Mesenchymal stem cell (in vitro differentiated cells and primary cell): ENCODE results near the gene RAB33B.

Experiments used
- DNase-seq: peaks from one replicate; pipeline ENCODE4 v3.0.0-alpha.2; 2013
- H2AFZ ChIP-seq: one replicate; pipeline ENCODE4 v1.6.1; 2013; ENCODE audit warnings: low read depth, mild to moderate bottlenecking, control low read depth, inconsistent platforms, low read length, moderate library complexity
- H2AK5ac ChIP-seq: 2 replicates; pipeline ENCODE4 v1.6.1; 2013; ENCODE audit warnings: low read length, moderate library complexity, mild to moderate bottlenecking, inconsistent platforms; ENCODE audit not compliant: severe bottlenecking
- H2BK120ac ChIP-seq: one replicate; pipeline ENCODE4 v1.6.1; 2013; ENCODE audit warnings: low read depth, mild to moderate bottlenecking, inconsistent platforms, low read length, moderate library complexity
- H2BK12ac ChIP-seq, 2 experiments: one replicate each; pipeline ENCODE4 v1.6.1; 2013; ENCODE audit warnings: inconsistent platforms in 2 of 2, low read length in 2 of 2, mild to moderate bottlenecking in 2 of 2, moderate library complexity in 2 of 2, control low read depth in 1 of 2
- H2BK15ac ChIP-seq: one replicate; pipeline ENCODE4 v1.6.1; 2013; ENCODE audit warnings: mild to moderate bottlenecking, low read depth, inconsistent platforms; ENCODE audit not compliant: poor library complexity, severe bottlenecking
- H2BK5ac ChIP-seq: 2 replicates; pipeline ENCODE4 v1.6.1; 2013; ENCODE audit warnings: low read depth, mild to moderate bottlenecking, low read length, control low read depth, inconsistent platforms; ENCODE audit not compliant: poor library complexity, severe bottlenecking
- H3K14ac ChIP-seq, 2 experiments: one replicate each; pipeline ENCODE4 v1.6.1; 2013; ENCODE audit warnings: inconsistent platforms in 2 of 2, low read length in 2 of 2, control low read depth in 1 of 2, mild to moderate bottlenecking in 1 of 2, moderate library complexity in 1 of 2
- H3K18ac ChIP-seq, 2 experiments: one replicate each; pipeline ENCODE4 v1.6.1; 2013; ENCODE audit warnings: inconsistent platforms in 2 of 2, low read length in 2 of 2, control low read depth in 1 of 2, low read depth in 1 of 2, mild to moderate bottlenecking in 1 of 2
- H3K23ac ChIP-seq, 2 experiments: one replicate each; pipeline ENCODE4 v1.6.1; 2013; ENCODE audit warnings: inconsistent platforms in 2 of 2, low read length in 2 of 2, mild to moderate bottlenecking in 2 of 2, moderate library complexity in 2 of 2, control low read depth in 1 of 2
- H3K27ac ChIP-seq: 2 replicates; pipeline ENCODE4 v1.5.1; 2013; ENCODE audit warnings: mild to moderate bottlenecking, moderate library complexity, low read length, control low read depth, inconsistent platforms; ENCODE audit not compliant: poor library complexity, severe bottlenecking
- H3K27me3 ChIP-seq, 2 experiments: 2 replicates each; pipeline versions ENCODE4 v1.6.1 to v1.7.0; 2013; ENCODE audit warnings: low read length in 2 of 2, mild to moderate bottlenecking in 2 of 2, moderate library complexity in 2 of 2, control low read depth in 1 of 2, inconsistent platforms in 1 of 2; ENCODE audit not compliant: control insufficient read depth in 1 of 2, insufficient read depth in 1 of 2
- H3K36me3 ChIP-seq, 2 experiments: 2 replicates each; pipeline versions ENCODE4 v1.6.1 to v1.7.0; 2013; ENCODE audit warnings: low read length in 2 of 2, control low read depth in 1 of 2, inconsistent platforms in 1 of 2, low read depth in 1 of 2, mild to moderate bottlenecking in 1 of 2; ENCODE audit not compliant: insufficient read depth in 2 of 2, control insufficient read depth in 1 of 2
- H3K4ac ChIP-seq, 2 experiments: one replicate each; pipeline ENCODE4 v1.6.1; 2013; ENCODE audit warnings: inconsistent platforms in 2 of 2, low read length in 2 of 2, mild to moderate bottlenecking in 2 of 2, moderate library complexity in 2 of 2, control low read depth in 1 of 2, low read depth in 1 of 2
- H3K4me1 ChIP-seq: 2 replicates; pipeline ENCODE4 v1.6.1; 2013; ENCODE audit warnings: low read depth, low read length, control low read depth; ENCODE audit not compliant: control insufficient read depth, insufficient read depth
- H3K4me2 ChIP-seq: 2 replicates; pipeline ENCODE4 v1.6.1; 2013; ENCODE audit warnings: low read length, mild to moderate bottlenecking, inconsistent platforms; ENCODE audit not compliant: poor library complexity, severe bottlenecking
- H3K4me3 ChIP-seq, 2 experiments: 2 replicates each; pipeline versions ENCODE4 v1.5.1 to v1.7.0; 2013; ENCODE audit warnings: low read length in 2 of 2, mild to moderate bottlenecking in 2 of 2, control low read depth in 1 of 2, low read depth in 1 of 2; ENCODE audit not compliant: insufficient read depth in 1 of 2
- H3K79me1 ChIP-seq: replicated peaks from 2 replicates; pipeline ENCODE4 v1.6.1; 2013; ENCODE audit warnings: mild to moderate bottlenecking, control low read depth, low read length, inconsistent platforms; ENCODE audit not compliant: poor library complexity, severe bottlenecking
- H3K9ac ChIP-seq: 2 replicates; pipeline ENCODE4 v1.7.0; 2013; ENCODE audit warnings: mild to moderate bottlenecking, low read length, moderate library complexity
- H3K9me3 ChIP-seq: 2 replicates; pipeline ENCODE4 v1.7.0; 2013; ENCODE audit warnings: mild to moderate bottlenecking, low read length; ENCODE audit not compliant: control insufficient read depth
- H4K8ac ChIP-seq: one replicate; pipeline ENCODE4 v1.6.1; 2013; ENCODE audit warnings: inconsistent platforms, mild to moderate bottlenecking, low read length, moderate library complexity
- H4K91ac ChIP-seq: one replicate; pipeline ENCODE4 v1.6.1; 2013; ENCODE audit warnings: mild to moderate bottlenecking, low read length, inconsistent platforms
- WGBS: methylation state at CpG from one replicate; pipeline ENCODE4 v1.1.7; 2013; ENCODE audit warnings: mixed read lengths; 5-methylcytosine and 5-hydroxymethylcytosine counted together

The RAB33B gene

GRCh38 chr4:139501527-139501926, 47.6 kb downstream of the RAB33B start:
- H2BK12ac ChIP-seq: no peak overlapping the region
- no peak overlapping the region for H3K18ac ChIP-seq
- no peak overlapping the region for H3K14ac ChIP-seq
- no peak overlapping the region for H3K9ac ChIP-seq
- no peak overlapping the region for H4K91ac ChIP-seq
- no peak overlapping the region for H2AK5ac ChIP-seq
- no peaks in the 10 kb centered on the region for H3K79me1 ChIP-seq
- no peak overlapping the region for H3K4me3 ChIP-seq
- H3K9me3 ChIP-seq: no peaks in the 10 kb centered on the region
- no peak overlapping the region for H2BK5ac ChIP-seq
- H3K27ac ChIP-seq: no peak overlapping the region
- H3K4me1 ChIP-seq: no peaks in the 10 kb centered on the region
- peaks cover 4 to 16% of the 10 kb centered on the region in 2 experiments for H3K36me3 ChIP-seq
- no peak for DNase-seq
- H2BK15ac ChIP-seq: no peak overlapping the region
- no peaks in the 10 kb centered on the region for H3K27me3 ChIP-seq
- H3K23ac ChIP-seq: no peak overlapping the region
- no peak overlapping the region for H3K4me2 ChIP-seq
- H2AFZ ChIP-seq: no peak overlapping the region
- no peak overlapping the region for H3K4ac ChIP-seq
- 83% methylated on average over 6 of the region's 6 CpGs for WGBS
- no peak overlapping the region for H2BK120ac ChIP-seq
- H4K8ac ChIP-seq: no peak overlapping the region

- Histone ChIP-seq H2AK5ac (no peak overlapping the region), H3K27me3 (no peaks in the 10 kb centered on the region), H3K14ac (no peak overlapping the region), H3K9ac (no peak overlapping the region), H3K79me1 (peaks cover 1% of the 10 kb centered on the region), H4K91ac (no peak overlapping the region), H3K18ac (no peak overlapping the region), H2BK15ac (no peak overlapping the region), H3K27ac (no peak overlapping the region), H3K23ac (no peak overlapping the region), H2BK5ac (no peak overlapping the region), H3K4me3 (no peak overlapping the region), H4K8ac (no peak overlapping the region), H2BK120ac (no peak overlapping the region), H3K4me2 (no peak overlapping the region), H2AFZ (no peak overlapping the region), H2BK12ac (no peak overlapping the region), H3K36me3 (peaks cover 9 to 23% of the 10 kb centered on the region in 2 experiments), H3K4ac (no peak overlapping the region), H3K4me1 (no peaks in the 10 kb centered on the region), H3K9me3 (no peaks in the 10 kb centered on the region)
- DNase-seq: no peak
- 78% methylated on average over 8 of the region's 13 CpGs for WGBS
These were observed 48.3 kb downstream of the RAB33B start for GRCh38 chr4:139501927-139502899.

GRCh38 chr4:139503622-139504166, 49.8 kb downstream of the RAB33B start:
- H2BK120ac ChIP-seq: no peak overlapping the region
- H3K18ac ChIP-seq: no peak overlapping the region
- no peaks in the 10 kb centered on the region for H3K9me3 ChIP-seq

GRCh38 chr4:139506774-139507173, 52.9 kb downstream of the RAB33B start:
- H3K4ac ChIP-seq: no peak overlapping the region
- H2BK5ac ChIP-seq: no peak overlapping the region
- H2AK5ac ChIP-seq: no peak overlapping the region
- H3K27me3 ChIP-seq: no peaks in the 10 kb centered on the region
- no peak overlapping the region for H2AFZ ChIP-seq
- no peaks in the 10 kb centered on the region for H3K9me3 ChIP-seq
- H4K91ac ChIP-seq: no peak overlapping the region
- peaks cover 7% of the 10 kb centered on the region for H3K79me1 ChIP-seq
- no peak for DNase-seq
- no peak overlapping the region for H2BK15ac ChIP-seq
- no peak overlapping the region for H3K14ac ChIP-seq
- peaks cover 32 to 67% of the 10 kb centered on the region in 2 experiments for H3K36me3 ChIP-seq
- no peak overlapping the region for H3K4me2 ChIP-seq
- 96% methylated on average over 9 of the region's 9 CpGs for WGBS
- H3K4me3 ChIP-seq: no peak overlapping the region
- no peak overlapping the region for H2BK120ac ChIP-seq
- H3K9ac ChIP-seq: no peak overlapping the region
- H3K4me1 ChIP-seq: peaks cover 2% of the 10 kb centered on the region
- H4K8ac ChIP-seq: no peak overlapping the region
- no peak overlapping the region for H3K23ac ChIP-seq
- no peak overlapping the region for H3K18ac ChIP-seq
- no peak overlapping the region for H2BK12ac ChIP-seq
- H3K27ac ChIP-seq: no peak overlapping the region

More at GRCh38 chr4:139503622-139504166, 49.8 kb downstream of the RAB33B start:
- Histone ChIP-seq H3K27me3 (no peaks in the 10 kb centered on the region), H3K27ac (no peak overlapping the region), H3K36me3 (peaks cover 13 to 37% of the 10 kb centered on the region in 2 experiments), H3K14ac (no peak overlapping the region), H2AK5ac (no peak overlapping the region), H4K91ac (no peak overlapping the region), H3K79me1 (peaks cover 1% of the 10 kb centered on the region), H3K4me1 (no peaks in the 10 kb centered on the region), H3K4ac (no peak overlapping the region), H3K4me2 (no peak overlapping the region), H2BK5ac (no peak overlapping the region), H2BK15ac (no peak overlapping the region), H2AFZ (no peak overlapping the region), H3K4me3 (no peak overlapping the region), H4K8ac (no peak overlapping the region), H2BK12ac (no peak overlapping the region), H3K23ac (no peak overlapping the region), H3K9ac (no peak overlapping the region)
- no peak for DNase-seq
